Fibroblast of lung (primary cell): Measurements from ENCODE around the gene CTDSP1.

Experiments
- CTCF ChIP-seq, 2 donors: IDR thresholded peaks in 1 of 2; conservative IDR thresholded peaks in 1 of 2; 1 replicate in 1 of 2; 2 replicates in 1 of 2; pipeline ENCODE4 v1.5.1; 2011 to 2012; ENCODE audit warnings: low read length in 2 of 2, control low read depth in 1 of 2, inconsistent platforms in 1 of 2, low read depth in 1 of 2, mild to moderate bottlenecking in 1 of 2
- EZH2 ChIP-seq: IDR thresholded peaks from 2 replicates; pipeline ENCODE4 v1.5.1; 2012; ENCODE audit warnings: low read length, control low read depth, mild to moderate bottlenecking; ENCODE audit errors: missing control alignments

DNA sequence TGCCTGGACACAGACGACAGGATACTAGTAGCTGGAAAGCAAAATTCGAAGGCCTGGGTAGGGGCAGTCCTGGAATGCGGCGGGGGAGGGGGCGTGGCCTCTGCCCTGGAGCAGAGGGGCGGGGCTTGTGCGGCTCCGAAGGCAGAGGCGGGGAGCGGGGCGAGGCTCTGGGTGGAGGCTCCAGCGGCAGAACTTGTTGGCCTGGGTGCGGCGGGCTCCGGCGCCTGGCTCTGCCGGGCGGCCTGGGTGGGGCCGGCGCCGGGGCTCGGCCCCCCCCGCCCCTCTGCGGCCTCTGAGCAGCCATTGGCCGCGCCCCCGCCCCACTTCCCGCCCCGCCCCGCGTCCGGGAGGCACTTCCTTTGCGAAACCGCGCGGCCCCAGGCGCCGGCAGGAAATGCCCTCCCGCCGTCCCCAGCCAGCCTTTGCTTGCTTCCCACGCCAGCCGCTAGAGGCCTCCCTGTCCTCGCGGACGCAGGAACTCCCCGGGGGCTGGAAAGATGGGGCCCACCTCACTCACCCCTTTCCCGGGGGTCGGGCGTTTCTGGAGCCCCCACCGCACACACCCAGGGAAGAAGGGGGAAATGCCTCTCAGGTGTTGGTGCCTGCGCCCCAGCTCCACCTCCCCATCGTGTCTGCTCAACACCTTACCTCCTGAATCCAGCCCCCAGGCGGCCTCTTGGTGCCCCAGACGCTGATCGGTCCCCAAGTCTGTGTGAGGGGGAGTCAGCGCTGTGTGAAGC is 6.7 kb downstream of the CTDSP1 start:
- TF ChIP-seq CTCF (conservative IDR thresholded peaks at IDR 0.05 in 1 of 2, IDR thresholded peaks at IDR 0.05 in 1 of 2; ENCODE audit: low read depth in 1 of 2, low read length in 2 of 2) (peak; percentile 64 to 80), EZH2 (no peak)
